GM18507 (cell line): Measurements from ENCODE around the gene TRIM71.
A peak's percentile ranks its signal among the peaks of the same experiment; 100 is the strongest.
"Not testable (repeated sequence)": the region's sequence is repeated elsewhere in the genome, so short reads cannot be mapped to it uniquely, and the experiment has no call there.

Experiments used
- DNase-seq: peaks from one replicate; pipeline ENCODE4 v3.0.0; 2011; ENCODE audit warnings: low read depth; ENCODE audit not compliant: insufficient read length; ENCODE audit errors: extremely low spot score
- FAIRE-seq: peaks from 2 replicates; lab custom pipeline; 2011; peaks lifted over from hg19 to GRCh38; lab: Jason Lieb, UNC

TRIM71 gene

GRCh38 chr3:32817558-32818228 lies at the start of gene TRIM71:
Gene TRIM71 (plus strand): TSS chr3:32817997. CDS start chr3:32818081, 84 bp downstream.
- FAIRE-seq (peak; percentile 44), DNase-seq (no peak)

DNA sequence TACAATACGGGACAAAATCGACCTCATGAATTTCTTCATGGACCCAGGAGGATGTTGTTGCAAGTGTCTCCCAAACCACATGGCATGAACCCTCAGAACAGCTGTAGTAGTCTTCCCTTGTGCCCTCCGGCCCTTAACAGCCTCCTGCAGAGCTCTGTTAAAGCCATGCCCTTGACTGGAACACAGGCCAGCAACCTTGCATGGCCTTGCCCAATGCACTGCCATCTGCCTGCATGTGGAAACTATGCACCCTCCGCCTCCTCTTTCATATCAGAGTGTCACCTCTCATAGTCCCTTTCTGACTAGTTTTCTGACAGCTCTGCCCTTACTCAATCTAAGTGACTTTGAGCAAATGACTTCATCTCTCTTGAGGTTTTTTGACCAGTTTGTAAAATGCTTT lies 39.4 kb upstream of the TRIM71 start:
- DNase-seq (no peak), FAIRE-seq (no peak)

- DNase-seq, result no peak
- FAIRE-seq, result no peak
These were observed 37.6 kb upstream of the TRIM71 start for GRCh38 chr3:32780071-32780734.

- DNase-seq (no peak), FAIRE-seq (no peak)
These were observed 37.0 kb upstream of the TRIM71 start for GRCh38 chr3:32780735-32781210.

GRCh38 chr3:32781211-32781968 lies 36.4 kb upstream of the TRIM71 start:
- FAIRE-seq (peak; percentile 69), DNase-seq (peak; percentile 70)

- DNase-seq, result not testable (repeated sequence)
These were observed 35.9 kb upstream of the TRIM71 start for GRCh38 chr3:32781969-32782270.

GRCh38 chr3:32782407-32782806 lies 35.4 kb upstream of the TRIM71 start:
- no peak for FAIRE-seq
- no peak for DNase-seq

More at GRCh38 chr3:32781969-32782270, 35.9 kb upstream of the TRIM71 start:
- not testable (repeated sequence) for FAIRE-seq

GRCh38 chr3:32791833-32792232 lies 26.0 kb upstream of the TRIM71 start:
- FAIRE-seq (no peak), DNase-seq (no peak)

DNA sequence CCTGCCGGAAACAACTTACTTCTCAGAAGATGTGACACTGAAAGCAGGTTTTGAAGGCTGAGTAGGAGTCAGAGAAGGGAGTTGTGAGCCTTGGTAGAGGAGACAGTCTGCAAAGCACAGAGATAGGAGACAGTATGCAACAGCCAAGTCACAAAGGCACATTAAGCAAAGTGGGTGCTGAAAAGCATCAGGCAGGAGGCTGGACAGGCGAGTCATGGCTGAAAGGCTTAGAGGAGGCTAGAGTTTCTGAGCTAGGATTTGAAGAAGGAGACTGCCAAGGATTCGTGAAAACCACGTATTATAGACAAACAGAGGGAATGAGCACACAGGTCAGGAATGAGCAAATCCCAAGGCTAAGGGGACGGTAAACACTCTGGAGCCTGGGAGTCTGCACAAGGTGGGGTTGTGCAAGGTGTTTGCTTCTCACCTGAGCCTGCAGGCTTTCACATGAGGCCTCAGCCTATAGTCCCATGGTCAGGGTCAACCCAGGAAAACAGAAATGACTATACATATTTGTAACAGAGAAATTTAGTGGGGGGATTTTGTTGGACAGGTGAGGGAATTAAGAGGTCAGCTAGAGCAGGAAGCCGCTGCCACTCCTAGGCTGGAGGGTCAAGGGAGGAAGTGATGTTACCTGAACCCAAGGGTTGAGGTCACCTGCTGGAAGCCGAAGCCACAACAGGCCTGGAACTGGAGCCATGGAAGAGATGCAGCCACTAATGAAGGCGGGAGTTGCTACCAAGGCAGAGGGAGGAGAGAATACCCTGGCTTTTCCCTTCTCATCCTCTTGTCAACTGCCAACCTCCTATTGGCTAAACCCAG lies 23.1 kb upstream of the TRIM71 start:
- no peak for DNase-seq

GRCh38 chr3:32796384-32796950 lies 21.3 kb upstream of the TRIM71 start:
- not testable (repeated sequence) for FAIRE-seq, DNase-seq

More for the DNA sequence above, 23.1 kb upstream of the TRIM71 start:
- FAIRE-seq, result no peak

- DNase-seq (no peak), FAIRE-seq (no peak)
These were observed 20.0 kb upstream of the TRIM71 start for GRCh38 chr3:32797776-32798175.

GRCh38 chr3:32801440-32801839 lies 16.4 kb upstream of the TRIM71 start:
- not testable (repeated sequence) for FAIRE-seq

GRCh38 chr3:32813180-32813579 lies 4.6 kb upstream of the TRIM71 start:
- FAIRE-seq, result peak; percentile 74
- peak; percentile 28 for DNase-seq

More at GRCh38 chr3:32801440-32801839, 16.4 kb upstream of the TRIM71 start:
- DNase-seq, result not testable (repeated sequence)

DNA sequence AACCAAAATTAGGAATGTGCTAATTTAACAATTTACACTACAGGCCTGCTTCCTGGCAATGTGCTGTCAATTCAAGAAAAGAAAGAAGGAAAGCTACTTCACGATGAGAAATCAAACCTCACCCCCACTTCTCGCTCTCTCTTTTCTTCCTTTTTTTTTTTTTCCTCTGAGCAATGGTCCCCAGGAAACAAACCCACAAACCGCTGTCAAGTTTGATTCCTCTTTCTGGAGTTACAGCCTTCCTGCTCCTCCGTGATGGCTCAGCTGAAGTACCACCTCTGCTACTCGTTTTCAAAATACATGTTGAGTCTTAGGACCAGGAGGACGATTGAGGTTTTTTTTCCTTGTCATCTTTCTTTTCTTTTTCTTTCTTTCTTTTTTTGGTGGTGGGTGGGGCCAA lies 3.4 kb upstream of the TRIM71 start:
- FAIRE-seq (peak; percentile 66), DNase-seq (no peak)

DNA sequence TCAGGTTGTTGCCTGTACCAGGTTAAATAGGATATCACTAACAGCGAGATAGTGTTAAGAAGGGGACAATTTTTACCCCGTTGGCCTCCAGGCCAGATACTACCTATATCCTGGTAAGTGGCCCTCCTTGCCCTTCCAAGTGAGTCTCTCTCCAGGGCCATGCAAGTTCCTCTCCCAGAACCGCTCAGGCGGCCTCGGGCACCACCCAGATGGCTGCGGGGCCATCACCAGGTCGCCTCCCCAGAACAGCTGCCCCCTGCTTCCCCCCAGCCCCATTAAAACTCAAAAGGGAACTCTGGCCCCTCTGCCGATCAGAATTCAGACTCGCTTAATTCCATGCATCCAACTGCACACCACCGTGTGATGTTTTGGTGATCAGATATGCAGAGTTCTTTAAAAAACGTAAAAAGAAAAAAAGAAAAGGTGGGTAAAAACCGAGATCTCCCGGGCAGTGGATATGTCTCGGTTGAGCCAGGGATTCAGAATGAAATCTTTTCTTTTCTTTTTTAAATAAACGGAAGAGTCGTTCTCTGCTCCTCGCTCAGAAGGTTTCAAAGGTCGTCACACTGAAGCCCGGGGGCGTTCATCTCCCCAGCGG lies 1.9 kb upstream of the TRIM71 start:
- DNase-seq, result no peak

DNA sequence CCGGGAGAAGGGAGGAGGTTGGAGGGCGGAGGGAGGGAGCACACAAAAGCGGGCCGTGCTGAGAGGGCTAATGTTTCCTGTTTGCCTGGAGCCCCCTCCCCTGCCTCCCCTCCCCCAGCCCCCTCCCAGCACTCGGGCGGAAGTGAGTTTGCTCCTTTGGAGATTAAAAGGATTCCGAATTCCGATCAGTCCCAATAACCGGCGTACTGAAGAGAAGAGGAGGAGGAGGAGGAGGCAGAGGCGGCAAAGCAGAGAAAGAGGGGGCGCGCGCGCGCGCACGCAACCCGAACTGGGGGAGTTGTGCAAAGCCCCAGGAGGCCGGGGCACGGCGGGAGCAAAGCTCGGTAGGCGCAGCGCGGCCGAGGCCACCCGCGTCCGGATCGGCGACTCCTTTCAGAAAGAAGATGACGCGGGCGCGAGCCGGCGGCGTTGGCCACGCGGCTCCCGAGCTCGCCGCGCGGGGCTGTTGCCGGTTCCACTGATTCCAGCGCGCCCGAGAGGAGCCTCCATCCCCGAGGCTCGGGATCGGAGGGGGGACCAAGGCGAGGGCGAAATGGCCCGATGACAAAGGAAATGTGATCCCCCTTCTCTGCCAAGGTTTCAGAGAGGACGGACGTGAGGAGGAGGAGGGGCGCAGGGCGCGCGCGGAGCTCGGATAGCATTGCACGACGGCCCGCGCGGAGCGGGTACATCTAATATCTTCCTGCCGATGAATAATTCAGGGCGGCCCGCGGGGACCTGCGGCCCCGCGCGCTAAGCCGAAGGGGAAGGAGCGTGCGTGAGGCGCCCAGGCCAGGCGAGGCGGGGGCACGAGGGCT lies 1.1 kb upstream of the TRIM71 start:
- FAIRE-seq (no peak), DNase-seq (peak; percentile 14)

More for the DNA sequence above, 1.9 kb upstream of the TRIM71 start:
- peak; percentile 78 for FAIRE-seq

DNA sequence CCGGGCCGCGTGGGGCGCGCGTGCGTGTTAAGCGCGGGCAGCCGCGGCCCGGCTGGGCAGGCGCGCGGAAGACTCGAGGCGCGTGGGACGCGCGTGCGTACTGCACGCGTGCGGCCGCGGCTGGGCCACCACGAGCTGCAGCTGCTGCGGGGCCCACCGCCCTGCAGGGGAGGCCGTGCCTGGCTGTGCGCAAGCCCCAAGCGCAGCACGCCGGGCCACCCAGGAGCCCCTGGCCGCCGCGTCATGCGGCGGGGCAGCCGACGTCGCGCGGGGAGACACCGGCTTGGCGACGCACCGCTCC lies 590 bp upstream of the TRIM71 start:
- FAIRE-seq (no peak), DNase-seq (no peak)
